ENCODE data around the gene ASPRV1.
"Not testable (repeated sequence)": the region's sequence is repeated elsewhere in the genome, so short reads cannot be mapped to it uniquely, and the experiment has no call there.

The ASPRV1 gene

DNA sequence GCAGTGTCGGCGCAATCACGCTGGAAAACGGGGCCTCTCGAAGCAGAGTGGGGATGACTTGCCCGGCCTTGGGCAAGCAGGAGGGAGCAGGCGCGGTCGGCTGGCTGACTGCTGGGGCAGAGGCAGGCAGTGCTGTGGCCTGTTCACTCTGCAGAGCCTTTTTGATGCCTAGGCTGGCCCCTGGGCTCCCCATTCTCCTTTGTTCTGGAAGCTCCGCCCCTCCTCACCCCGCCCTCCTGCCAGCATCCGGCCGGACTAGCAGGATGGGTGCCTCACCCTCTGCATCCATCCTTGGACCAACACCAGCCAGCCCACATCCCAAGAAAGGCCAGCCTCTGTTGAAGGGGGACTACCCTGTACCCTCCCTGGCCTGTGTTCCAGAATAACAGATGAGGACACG lies at the start of gene ASPRV1:
Gene ASPRV1, minus strand, starts transcription at position 136 of the 400 bp plus-strand sequence. CDS start 195 bp downstream, outside the sequence.
- no peak for DNase-seq

GRCh38 chr2:70010576-70011111 lies 49.2 kb upstream of the ASPRV1 start:
- no peak for DNase-seq

DNA sequence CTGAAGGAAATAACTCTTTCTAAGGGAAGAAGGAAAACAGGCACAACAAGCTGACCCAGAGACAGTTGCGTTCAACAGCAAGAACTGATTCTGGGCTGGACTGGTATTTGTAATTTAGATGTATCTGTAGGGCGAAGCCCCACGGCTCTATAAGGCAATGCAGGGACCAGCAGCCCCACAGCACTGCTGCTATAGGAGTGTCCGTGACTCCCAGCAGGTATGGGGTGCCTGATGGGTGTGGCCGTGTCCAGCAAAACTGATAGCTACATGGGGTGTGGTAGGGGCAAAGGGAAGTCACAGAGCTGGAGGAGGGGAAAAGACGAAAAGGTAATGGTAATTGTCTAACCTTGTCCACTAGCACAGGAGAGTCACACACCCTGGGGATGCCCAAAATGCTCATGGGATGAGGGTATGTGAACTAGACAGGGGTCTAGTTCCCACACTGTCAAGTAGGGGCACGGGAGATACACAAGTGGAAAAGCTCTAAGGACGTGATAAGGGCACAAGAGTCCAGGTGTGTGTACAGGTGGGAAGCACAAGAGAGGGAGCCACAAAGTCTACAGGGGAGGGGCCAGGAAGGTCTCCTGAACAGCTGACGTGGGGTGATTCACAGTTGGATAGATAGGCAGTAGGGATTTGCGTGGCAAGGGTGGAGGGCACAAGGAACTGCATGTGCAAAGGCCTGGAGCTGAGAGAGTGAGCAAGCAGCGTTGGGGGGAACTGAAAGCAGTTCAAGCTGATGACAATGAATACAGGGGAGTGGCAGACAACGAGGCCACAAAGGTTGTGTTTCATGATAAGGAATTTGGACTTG lies 48.5 kb upstream of the ASPRV1 start:
- no peak for DNase-seq

- DNase-seq = no peak
Measured at GRCh38 chr2:70008290-70008689, 46.9 kb upstream of the ASPRV1 start.

DNA sequence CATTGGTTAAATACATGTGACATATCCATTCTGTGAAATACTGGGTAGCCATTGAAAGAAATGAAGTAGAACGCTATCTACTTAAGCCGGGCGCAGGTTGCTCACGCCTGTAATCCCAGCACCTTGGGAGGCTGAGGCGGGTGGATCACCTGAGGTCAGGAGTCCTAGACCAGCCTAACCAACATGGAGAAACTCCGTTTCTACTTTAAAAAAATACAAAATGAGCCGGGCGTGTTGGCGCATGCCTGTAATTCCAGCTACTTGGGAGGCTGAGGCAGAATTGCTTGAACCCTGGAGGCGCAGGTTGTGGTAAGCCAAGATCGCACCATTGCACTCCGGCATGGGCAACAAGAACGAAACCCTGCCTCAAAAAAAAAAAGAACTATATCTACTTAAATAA lies 45.7 kb upstream of the ASPRV1 start:
- DNase-seq = no peak

DNA sequence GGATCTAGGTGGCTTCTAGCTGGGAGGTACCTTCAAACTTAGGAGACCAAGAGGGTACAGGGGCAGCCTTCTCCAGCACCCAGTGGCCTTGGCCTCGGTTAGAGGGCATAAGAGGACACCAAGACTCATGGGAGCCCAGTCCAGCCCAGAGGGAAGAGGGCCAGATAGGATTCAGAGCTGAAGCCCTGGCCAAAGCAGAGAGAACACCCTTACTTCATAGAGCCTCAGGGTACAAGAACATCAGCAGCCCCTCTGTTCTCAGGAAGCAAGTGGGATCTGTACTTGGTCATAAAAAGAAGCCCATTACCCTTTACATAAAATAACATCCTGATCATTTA lies 45.0 kb upstream of the ASPRV1 start:
- DNase-seq = no peak

GRCh38 chr2:70005752-70006446 lies 44.5 kb upstream of the ASPRV1 start:
- no peak for DNase-seq

GRCh38 chr2:70005216-70005615 lies 43.8 kb upstream of the ASPRV1 start:
- no peak for DNase-seq

DNA sequence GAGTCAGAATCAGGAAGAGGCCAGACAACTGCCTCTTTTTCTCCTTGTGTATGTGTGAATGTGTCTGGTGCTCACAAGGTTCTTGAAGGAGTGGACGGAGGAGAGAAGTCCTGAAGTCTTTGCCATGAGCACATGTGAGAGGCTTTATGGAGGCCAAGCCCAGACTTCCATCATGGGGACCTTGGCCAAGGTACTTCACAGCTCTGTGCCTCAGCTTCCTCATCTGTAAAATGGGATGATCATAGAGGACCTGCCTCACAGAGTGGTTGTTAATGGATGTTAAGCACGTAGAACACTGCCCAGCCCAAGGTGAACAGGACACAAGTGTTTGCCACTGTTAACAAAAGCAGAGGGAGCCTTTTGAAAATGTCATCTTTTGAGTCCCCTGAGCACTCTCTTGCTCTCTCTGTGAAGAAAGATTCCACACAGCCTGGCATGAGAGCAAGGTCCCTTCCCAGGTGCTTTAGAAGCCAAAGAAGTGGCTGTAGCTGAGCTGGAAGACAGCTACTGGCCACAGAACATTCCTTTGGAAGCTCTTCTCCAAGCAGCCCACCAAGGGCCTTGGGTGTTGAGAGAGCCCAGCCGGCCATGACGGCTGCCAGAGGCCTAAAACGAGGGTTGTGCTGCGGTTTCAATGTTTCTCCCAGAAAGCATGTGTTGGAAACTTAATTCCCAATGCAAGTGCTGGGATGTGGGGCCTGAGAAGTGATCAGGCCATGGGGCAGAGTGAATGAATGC lies 41.8 kb upstream of the ASPRV1 start:
- DNase-seq = no peak

DNA sequence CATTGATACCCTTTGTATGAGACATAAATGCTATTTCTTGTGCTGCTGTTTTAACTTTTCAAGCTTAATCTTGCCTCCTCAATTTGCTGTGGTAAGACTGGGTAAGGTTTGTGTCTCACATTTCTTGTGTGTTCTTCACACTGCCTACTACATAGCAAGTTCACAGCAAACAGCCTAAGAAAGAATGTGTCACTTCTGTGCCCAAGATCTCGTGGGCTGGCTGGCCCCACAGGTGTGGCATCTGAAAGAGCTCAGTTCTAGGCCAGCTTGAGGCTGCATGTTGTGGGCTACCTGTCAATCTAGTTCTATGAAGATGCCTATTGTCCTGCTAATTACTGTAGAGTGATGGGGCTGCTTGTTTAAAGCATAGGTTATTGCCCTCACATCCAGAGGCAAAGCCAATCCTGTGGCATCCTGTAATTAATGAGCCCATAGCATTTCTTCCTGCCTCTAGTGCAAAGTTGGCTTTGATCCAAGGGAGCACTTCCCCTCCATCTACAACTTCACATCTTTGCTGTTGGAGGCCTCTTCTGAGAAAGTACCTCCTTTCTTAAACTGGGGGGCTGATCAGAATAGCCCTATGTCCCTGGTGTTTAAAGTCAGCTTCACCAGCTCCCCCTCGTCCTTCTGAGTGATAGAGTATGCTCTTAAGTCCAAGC lies 40.9 kb upstream of the ASPRV1 start:
- peak in 1 of 6 experiments; percentile 7 for DNase-seq

DNA sequence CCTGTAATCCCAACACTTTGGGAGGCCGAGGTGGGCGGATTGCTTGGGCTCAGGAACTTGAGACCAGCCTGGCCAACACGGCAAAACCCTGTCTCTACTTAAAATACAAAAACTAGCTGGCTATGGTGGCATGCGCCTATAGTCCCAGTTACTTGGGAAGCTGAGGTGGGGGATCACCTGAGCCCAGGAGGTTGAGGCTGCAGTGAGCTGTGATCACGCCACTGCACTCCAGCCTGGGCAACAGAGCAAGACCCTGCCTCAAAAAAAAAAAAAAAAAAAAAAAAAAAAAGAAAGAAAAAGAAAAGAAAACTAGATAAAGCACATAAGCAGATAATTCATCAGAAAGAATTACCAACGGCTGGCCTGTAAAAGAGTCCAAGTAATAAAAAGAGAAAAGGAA lies 39.1 kb upstream of the ASPRV1 start:
- DNase-seq = not testable (repeated sequence)

DNA sequence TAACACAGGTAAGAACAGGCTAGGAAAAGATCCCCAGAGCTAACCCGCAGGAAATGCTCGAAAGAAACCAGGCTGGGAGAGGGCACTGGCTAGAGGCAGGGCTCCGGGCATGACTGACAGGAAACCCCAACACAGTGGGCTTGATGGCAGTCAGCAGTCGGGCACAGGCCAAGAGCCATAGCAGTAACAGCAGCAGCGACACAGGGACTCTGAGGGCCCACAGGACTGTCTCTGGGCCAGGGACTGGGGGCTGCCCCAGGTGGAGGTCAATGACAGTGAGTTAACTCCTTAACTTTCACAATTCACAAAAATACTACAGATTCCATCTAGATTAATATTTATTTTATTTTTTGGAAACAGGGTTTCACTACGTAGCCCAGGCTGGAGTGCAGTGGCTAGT lies 37.3 kb upstream of the ASPRV1 start:
- DNase-seq = no peak

DNA sequence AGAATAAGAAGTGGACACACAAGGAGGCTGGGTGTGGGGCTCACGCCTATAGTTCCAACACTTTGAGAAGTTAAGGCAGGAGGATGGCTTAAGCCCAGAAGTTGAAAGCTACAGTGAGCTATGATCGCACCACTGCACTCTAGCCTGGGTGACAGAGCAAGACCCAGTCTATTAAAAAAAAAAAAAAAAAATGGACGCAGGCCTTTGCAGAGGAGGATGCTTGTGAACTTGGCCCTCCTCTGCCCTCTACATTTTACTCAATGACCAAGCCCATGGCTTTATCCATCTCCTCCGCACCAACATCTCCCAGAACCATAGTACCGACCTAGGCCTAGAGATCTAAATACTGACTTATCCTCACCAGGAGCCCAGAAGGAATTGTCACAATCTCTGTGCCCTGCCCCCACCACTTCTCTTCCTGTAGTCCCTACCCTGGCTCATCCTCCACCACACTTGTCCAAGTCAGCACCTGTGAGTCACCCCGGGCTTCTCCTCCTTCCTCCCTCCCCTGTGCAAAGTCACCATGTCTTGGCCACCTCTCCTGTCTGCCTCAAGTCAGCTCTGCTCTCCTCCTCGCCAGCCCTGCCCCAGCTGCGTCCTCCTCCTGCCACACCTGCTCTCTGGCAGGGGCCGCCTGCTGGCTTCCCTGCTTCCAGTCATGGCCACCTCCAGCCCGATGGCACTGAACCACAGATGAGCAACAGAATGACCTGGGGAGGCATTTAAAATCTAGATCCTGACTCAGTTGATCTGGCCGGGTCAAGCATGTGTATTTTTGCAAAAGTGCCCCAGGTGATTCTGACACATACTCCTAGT lies 35.8 kb upstream of the ASPRV1 start:
- DNase-seq = no peak

GRCh38 chr2:69995511-69995910 lies 34.1 kb upstream of the ASPRV1 start:
- DNase-seq = no peak

DNA sequence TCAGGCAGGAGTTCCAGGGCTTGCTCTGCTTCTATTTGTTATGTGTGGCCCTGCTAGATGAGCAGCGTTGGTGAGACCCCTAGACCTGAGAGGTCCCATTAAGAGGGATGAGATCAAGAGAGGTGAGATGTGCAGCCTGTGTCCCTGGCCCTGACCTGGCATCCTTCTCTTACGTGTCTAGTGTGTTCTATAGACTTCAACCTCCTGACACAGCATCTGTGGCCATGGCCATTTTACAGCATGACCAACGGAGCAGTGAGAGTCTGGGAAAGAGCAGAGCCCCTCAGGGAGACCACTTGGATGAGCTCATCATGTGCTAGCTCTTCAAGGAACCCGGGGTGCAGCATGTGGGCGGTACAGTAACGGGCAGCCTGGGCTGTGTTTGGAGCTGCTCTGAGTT lies 32.7 kb upstream of the ASPRV1 start:
- DNase-seq = no peak

DNA sequence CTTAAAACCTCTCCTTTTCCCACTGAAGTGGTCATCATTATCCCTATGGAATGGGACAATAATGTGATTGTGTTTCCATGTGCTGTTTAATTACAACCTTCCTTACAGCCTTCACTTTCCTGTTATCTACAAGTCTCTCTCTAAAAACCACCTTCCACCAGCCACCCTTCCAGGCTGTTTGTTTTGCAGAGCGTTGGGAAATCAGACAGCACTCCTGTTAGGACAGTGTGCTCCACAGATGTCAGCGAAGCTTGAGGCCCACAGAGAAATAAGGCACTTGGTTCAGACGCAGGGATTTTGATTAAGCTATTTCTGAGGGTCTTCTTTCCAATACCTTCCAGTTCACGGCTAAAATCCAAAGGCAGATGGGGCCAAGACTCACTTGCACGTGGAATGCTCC lies 32.3 kb upstream of the ASPRV1 start:
- DNase-seq = no peak

DNA sequence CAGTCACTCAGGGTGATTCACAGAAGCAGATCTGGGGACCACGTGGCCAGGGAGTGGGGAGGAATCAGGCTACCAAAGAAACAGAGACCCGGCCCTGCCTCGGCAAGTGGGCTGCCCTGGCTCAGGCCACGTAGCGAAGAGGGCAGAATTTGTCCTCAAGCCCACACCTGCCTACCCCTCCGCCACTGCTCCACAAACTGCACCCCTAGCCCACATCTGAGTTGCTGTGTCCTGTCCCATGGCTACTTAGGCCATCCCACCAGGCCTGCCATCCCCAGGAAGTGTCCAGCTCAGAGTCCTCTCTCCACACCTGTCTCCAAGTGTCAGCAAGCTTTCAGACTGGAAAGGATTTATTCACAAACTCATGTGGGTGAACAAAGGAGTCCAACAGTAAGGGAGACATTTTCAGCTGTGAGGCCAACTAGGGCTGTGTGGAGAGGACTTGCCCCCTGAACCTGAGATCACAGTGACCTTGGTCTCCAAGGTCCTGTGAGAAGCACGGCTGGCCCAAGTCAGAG lies 31.7 kb upstream of the ASPRV1 start:
- DNase-seq = no peak

DNA sequence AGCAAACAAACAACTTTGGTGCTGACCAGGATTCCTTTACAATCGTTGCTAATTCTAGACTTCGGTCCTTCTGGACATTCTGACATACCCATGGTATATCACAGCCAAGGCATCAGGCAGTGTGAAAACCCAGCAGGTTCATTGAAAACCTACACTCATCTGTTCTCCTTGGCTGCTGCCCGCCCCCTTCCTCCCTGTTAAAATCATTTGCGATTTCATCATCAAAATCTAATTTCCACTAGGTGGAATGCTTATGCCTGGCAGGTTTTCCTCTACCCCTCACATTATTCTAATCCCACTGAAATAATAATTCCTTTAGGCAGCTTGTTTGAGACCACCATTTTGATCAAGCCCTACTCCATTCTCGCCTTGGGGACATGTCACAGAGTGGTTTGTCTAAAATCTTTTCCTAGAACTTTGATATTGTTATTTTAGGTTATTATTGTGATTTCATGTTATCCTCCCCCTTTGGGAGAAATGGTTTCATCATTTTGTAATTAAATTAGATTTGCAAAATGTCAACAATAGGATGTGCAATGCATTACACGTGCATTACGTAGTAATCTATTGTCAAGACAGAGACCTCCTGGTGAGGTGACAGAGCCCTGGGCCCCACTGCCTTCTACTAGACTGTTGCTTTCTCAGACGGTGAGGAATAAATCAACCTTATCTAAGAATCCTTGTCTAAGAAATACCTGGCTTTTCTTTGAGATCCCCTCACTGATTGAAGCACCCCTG lies 31.0 kb upstream of the ASPRV1 start:
- DNase-seq = no peak

- DNase-seq = no peak
Measured at GRCh38 chr2:69989441-69990105, 28.1 kb upstream of the ASPRV1 start.

DNA sequence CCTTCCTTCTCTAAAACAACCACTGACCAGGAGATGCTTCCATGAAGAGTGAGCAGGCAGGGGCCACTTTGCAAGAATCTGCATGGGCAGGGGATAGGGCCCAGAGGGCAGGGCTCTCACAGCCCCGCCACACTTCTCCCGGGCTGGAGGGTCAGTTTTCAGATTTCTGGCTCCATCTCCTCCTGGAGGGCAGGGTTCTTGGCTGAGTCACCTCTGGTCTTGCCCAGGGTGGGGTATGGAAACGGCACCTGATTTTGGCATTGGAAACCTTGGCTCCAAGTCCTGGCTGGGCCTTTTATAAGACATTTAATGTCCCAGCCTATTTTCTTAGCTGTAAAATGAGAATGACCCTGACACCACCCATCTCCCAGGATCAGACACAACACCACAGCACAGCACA lies 27.6 kb upstream of the ASPRV1 start:
- DNase-seq = no peak
